OCI-LY3 (cell line): ENCODE measurements around the gene SNRPB2.

Experiments used
- H2AFZ ChIP-seq: fragments of 200-600, 300-600 bp; shearing (Covaris generic); 2 replicates; pipeline ENCODE4 v1.6.0; 2014; ENCODE audit warnings: antibody characterized with exemption, low read depth, low read length
- H3K27ac ChIP-seq: fragments of 200-600, 300-600 bp; sonication (generic); 2 replicates; pipeline ENCODE4 v1.5.1; 2014; ENCODE audit warnings: mild to moderate bottlenecking, low read length, moderate library complexity, mixed read lengths
- H3K27me3 ChIP-seq: fragments of 200-600, 300-600 bp; sonication (generic); 2 replicates; pipeline ENCODE4 v1.6.1; 2014; ENCODE audit warnings: low read depth, low read length, mixed read lengths
- H3K36me3 ChIP-seq: fragments of 200-600, 300-600 bp; sonication (generic); replicated peaks from 2 replicates; pipeline ENCODE3; 2014; ENCODE audit warnings: low read depth, low read length, mixed read lengths
- H3K4me1 ChIP-seq: fragments of 300-600, 200-600 bp; sonication (generic); 2 replicates; pipeline ENCODE4 v1.6.1; 2014; ENCODE audit warnings: low read length, mixed read lengths
- H3K4me2 ChIP-seq: fragments of 200-600, 300-600 bp; sonication (generic); 2 replicates; pipeline ENCODE4 v1.6.1; 2014; ENCODE audit warnings: low read length, mixed read lengths
- H3K4me3 ChIP-seq: fragments of 300-600, 200-600 bp; sonication (generic); 2 replicates; pipeline ENCODE4 v1.5.1; 2014; ENCODE audit warnings: antibody characterized with exemption, mild to moderate bottlenecking, low read length, moderate library complexity
- H3K79me2 ChIP-seq: fragments of 300-600, 200-600 bp; shearing (Covaris generic); 2 replicates; pipeline ENCODE4 v1.6.1; 2014; ENCODE audit warnings: mild to moderate bottlenecking, low read length, mixed read lengths
- H3K9ac ChIP-seq: fragments of 300-600, 200-600 bp; shearing (Covaris generic); 2 replicates; pipeline ENCODE4 v1.6.0; 2014; ENCODE audit warnings: mild to moderate bottlenecking, low read length, moderate library complexity
- H3K9me3 ChIP-seq: fragments of 200-600, 300-600 bp; shearing (Covaris generic); 2 replicates; pipeline ENCODE4 v1.6.1; 2014; ENCODE audit warnings: low read length, mixed read lengths; ENCODE audit not compliant: insufficient read depth
- H4K20me1 ChIP-seq: fragments of 200-600, 300-600 bp; sonication (generic); 2 replicates; pipeline ENCODE4 v1.6.1; 2016; ENCODE audit warnings: low read length, mixed read lengths; ENCODE audit not compliant: insufficient read depth
- EZH2phosphoT487 ChIP-seq: fragments of 200-600 bp; shearing (Covaris generic); IDR thresholded peaks from 2 replicates; pipeline ENCODE4 v1.6.1; 2018; ENCODE audit warnings: antibody characterized with exemption, mixed run types, low read depth
- TF ChIP-seq, protein P1 (sequence below): fragments of 200-600, 300-600 bp; sonication (generic); IDR thresholded peaks from 2 replicates; pipeline ENCODE4 v1.5.1; 2014; ENCODE audit warnings: antibody characterized with exemption, low read length, low read depth

The SNRPB2 gene

DNA sequence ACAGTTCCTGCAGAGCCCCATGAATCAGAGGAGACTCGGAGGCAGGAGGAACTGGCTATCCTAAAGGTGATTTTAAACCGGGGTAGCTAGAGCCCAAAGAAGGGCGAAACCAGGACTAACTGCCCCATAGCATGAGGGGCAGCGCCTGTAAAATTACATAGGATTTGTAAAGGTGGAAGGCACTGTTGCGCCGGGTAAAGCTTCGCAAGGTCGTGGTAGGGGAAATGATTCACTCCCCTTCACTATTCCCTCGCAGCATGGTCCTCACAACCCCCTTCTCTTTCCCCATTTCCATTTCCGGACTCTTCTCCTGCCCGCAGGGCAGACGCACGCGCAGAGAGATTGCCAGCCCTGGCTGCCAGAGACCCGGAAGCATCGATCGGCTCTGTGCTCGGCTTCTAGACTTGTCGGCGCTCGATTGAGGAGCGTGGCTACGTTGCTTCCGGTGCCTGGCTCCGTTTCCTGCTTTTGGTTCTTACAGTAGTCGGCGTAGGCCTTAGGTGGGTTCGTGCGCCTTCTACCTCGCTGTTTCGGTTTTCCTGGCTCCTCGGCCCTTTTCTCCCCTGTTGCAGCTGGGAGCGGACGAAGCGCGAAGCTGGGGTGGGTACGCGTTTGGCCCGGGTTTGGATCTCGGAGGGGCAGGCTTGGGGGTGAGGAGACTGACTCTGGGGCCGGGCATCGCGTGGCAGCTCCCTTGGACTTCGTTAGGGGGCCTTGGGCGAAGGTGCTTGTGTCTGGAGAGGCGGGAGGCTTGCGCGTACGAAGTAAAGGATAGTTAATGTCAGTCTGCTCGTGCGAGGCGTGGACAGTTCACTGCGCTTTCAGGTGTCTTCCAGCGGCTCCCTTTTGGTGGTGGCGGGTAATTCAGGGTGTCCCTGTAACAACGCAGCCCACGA lies at the start of gene SNRPB2:
Gene SNRPB2 (plus strand): TSS at position 462 of the 896 bp plus-strand sequence. CDS start 1,677 bp downstream, outside the sequence.
- peak within 1 kb of the TSS; percentile 95 for H3K4me2 ChIP-seq
- H3K79me2 ChIP-seq = peaks cover 50% of the 10 kb centered on the region
- H3K4me3 ChIP-seq = peak within 1 kb of the TSS; percentile 84
- H3K27ac ChIP-seq = peak within 1 kb of the TSS; percentile 42
- H3K4me1 ChIP-seq = peaks cover 17% of the 10 kb centered on the region
- peaks cover 14% of the 10 kb centered on the region for H4K20me1 ChIP-seq
- H2AFZ ChIP-seq = peak within 1 kb of the TSS; percentile 82
- peaks cover 7% of the 10 kb centered on the region; the same call in 1 of the 2 replicates for H3K9me3 ChIP-seq
- TF ChIP-seq EZH2phosphoT487 = no peak
- TF ChIP-seq, protein P1, sequence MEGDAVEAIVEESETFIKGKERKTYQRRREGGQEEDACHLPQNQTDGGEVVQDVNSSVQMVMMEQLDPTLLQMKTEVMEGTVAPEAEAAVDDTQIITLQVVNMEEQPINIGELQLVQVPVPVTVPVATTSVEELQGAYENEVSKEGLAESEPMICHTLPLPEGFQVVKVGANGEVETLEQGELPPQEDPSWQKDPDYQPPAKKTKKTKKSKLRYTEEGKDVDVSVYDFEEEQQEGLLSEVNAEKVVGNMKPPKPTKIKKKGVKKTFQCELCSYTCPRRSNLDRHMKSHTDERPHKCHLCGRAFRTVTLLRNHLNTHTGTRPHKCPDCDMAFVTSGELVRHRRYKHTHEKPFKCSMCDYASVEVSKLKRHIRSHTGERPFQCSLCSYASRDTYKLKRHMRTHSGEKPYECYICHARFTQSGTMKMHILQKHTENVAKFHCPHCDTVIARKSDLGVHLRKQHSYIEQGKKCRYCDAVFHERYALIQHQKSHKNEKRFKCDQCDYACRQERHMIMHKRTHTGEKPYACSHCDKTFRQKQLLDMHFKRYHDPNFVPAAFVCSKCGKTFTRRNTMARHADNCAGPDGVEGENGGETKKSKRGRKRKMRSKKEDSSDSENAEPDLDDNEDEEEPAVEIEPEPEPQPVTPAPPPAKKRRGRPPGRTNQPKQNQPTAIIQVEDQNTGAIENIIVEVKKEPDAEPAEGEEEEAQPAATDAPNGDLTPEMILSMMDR = no peak
- H3K27me3 ChIP-seq = no peaks in the 10 kb centered on the region
- H3K36me3 ChIP-seq = peaks cover 36% of the 10 kb centered on the region
- H3K9ac ChIP-seq = peak within 1 kb of the TSS; percentile 88

DNA sequence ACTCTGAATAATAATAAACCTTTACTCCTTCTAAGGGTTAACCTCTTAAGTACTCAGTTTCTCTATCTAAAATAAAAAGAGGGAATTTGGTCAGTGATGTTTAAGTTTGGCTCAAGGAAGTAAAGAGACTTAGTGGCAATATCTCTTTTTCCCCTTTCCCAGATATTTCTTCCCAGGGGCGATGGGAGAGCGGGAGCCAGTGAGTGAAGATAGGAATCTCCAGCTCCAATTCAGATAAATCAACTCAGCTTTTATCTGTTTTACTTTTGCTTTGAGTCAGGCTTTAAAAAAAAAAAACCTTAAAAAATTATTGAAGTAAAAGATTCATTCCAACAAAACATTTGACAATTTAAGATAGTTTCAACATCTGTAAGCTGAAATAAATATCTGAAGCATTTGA lies 45.4 kb upstream of the SNRPB2 start:
- no peaks in the 10 kb centered on the region for H4K20me1 ChIP-seq
- H3K9ac ChIP-seq = no peak overlapping the region
- no peaks in the 10 kb centered on the region for H3K9me3 ChIP-seq
- H3K4me1 ChIP-seq = no peaks in the 10 kb centered on the region
- no peaks in the 10 kb centered on the region for H3K27me3 ChIP-seq
- no peaks in the 10 kb centered on the region for H3K79me2 ChIP-seq
- no peak overlapping the region for H2AFZ ChIP-seq
- no peak overlapping the region for H3K27ac ChIP-seq
- no peak overlapping the region for H3K4me2 ChIP-seq
- TF ChIP-seq EZH2phosphoT487 = no peak
- TF ChIP-seq, protein P1 = no peak
- H3K4me3 ChIP-seq = no peak overlapping the region
- no peaks in the 10 kb centered on the region for H3K36me3 ChIP-seq

DNA sequence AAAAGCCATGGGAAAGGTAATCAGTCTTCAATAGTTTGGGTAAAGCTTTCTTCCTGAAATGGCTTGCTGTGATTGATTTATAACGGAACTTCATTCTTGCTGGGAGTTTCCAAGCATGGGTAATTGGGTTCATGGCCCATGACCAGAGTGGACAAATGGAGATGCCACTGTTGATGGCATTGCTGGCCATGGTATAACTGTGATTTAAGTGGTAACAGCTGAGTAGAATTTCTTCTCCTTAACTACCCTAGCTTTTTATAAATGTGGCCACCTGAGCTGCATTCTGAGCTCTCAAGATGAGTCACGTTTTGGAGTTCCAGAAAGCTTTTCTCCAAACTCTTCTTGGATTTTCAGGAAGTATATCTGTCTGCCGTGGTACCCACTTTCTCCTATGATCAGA lies 39.9 kb upstream of the SNRPB2 start:
- TF ChIP-seq, protein P1 = no peak
- no peak for TF ChIP-seq EZH2phosphoT487
- no peak overlapping the region for H3K9ac ChIP-seq

DNA sequence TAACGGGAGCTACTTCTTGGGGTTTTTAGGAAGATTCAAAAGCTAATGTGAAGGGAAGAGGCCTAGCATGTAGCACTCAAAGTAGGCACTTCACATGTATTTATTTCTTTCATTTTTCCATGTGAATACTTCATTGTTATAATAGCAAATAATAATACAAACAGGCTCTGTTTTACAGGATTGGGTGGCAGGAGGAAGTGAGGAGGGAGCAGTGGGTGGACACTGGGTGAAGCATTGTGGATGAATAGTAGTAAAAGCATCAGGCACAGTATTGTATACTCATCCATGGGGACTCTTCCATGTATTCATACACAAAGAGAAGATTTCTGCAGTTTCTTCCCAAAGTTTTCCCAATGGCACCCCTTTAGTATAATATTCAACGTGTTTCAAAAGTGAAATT lies 38.4 kb upstream of the SNRPB2 start:
- Histone ChIP-seq H3K9me3 (no peaks in the 10 kb centered on the region), H3K4me2 (no peak overlapping the region), H2AFZ (no peak overlapping the region), H3K4me3 (no peak overlapping the region), H3K27ac (no peak overlapping the region), H3K9ac (no peak overlapping the region), H3K79me2 (no peaks in the 10 kb centered on the region), H3K4me1 (no peaks in the 10 kb centered on the region), H3K27me3 (peaks cover 13% of the 10 kb centered on the region; the same call in 1 of the 2 replicates), H4K20me1 (no peaks in the 10 kb centered on the region), H3K36me3 (no peaks in the 10 kb centered on the region)
- TF ChIP-seq, protein P1 = no peak
- no peak for TF ChIP-seq EZH2phosphoT487

More for the DNA sequence above, 39.9 kb upstream of the SNRPB2 start:
- H4K20me1 ChIP-seq = no peaks in the 10 kb centered on the region
- H3K4me2 ChIP-seq = no peak overlapping the region
- no peaks in the 10 kb centered on the region for H3K79me2 ChIP-seq
- no peak overlapping the region for H3K27ac ChIP-seq
- H3K36me3 ChIP-seq = no peaks in the 10 kb centered on the region
- H2AFZ ChIP-seq = no peak overlapping the region
- H3K4me3 ChIP-seq = no peak overlapping the region
- H3K27me3 ChIP-seq = peaks cover 8% of the 10 kb centered on the region; the same call in 1 of the 2 replicates
- no peaks in the 10 kb centered on the region for H3K4me1 ChIP-seq
- no peaks in the 10 kb centered on the region for H3K9me3 ChIP-seq
